ENCODE data around the gene CAMK1D. TPM values are rescaled to one million over a fixed set of nuclear protein-coding genes. Genes with fewer than 3 reads are reported as not detected.

The CAMK1D gene
- total RNA-seq, 1 experiment from 2014 or later, result 6.3 TPM

DNA sequence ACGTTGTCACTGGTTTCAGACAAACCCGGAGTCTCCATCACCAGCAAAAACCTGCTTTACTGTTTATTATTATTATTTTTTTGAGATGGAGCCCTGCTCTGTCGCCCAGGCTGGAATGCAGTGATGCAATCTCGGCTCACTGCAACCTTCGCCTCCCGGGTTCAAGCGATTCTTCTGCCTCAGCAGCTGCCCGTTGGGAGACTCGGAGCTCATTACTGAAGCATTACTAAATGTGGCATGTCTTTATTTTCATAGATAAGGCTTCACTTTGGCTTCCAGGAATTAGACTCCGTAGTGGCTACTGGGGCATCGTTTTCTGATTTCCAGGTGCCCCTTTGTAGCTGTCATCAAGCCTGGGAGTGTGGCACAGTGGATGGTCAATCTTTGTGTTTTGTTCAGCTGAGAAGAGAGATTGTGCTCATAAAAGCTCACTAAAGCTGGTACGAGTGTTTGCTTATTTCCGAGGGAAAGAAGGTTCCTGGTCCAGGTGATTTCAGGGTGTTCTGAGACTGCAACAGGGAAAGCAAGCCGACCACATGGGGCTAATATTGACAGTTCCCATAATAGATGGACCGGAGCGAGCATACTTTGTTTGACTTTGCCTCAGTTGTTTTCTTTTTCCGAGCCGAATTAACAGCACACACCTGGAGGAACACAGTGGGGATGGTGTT is 163.1 kb downstream of the CAMK1D start:
- TF ChIP-seq, protein P1, sequence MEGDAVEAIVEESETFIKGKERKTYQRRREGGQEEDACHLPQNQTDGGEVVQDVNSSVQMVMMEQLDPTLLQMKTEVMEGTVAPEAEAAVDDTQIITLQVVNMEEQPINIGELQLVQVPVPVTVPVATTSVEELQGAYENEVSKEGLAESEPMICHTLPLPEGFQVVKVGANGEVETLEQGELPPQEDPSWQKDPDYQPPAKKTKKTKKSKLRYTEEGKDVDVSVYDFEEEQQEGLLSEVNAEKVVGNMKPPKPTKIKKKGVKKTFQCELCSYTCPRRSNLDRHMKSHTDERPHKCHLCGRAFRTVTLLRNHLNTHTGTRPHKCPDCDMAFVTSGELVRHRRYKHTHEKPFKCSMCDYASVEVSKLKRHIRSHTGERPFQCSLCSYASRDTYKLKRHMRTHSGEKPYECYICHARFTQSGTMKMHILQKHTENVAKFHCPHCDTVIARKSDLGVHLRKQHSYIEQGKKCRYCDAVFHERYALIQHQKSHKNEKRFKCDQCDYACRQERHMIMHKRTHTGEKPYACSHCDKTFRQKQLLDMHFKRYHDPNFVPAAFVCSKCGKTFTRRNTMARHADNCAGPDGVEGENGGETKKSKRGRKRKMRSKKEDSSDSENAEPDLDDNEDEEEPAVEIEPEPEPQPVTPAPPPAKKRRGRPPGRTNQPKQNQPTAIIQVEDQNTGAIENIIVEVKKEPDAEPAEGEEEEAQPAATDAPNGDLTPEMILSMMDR (conservative IDR thresholded peaks at IDR 0.05), result no peak
- H2BK5ac ChIP-seq (ENCODE audit: insufficient read length, low read length), result no peak overlapping the region
- H2BK20ac ChIP-seq (ENCODE audit: low read depth, low read length, poor library complexity, severe bottlenecking), result no peak overlapping the region
- no peak overlapping the region for H2BK15ac ChIP-seq (ENCODE audit: low read depth, low read length)
- H2BK12ac ChIP-seq (ENCODE audit: insufficient read length, low read depth, low read length), result no peak overlapping the region
- no peak overlapping the region for H4K91ac ChIP-seq (ENCODE audit: insufficient read length, low read depth, low read length)
- H4K5ac ChIP-seq (ENCODE audit: insufficient read length, low read depth, low read length), result no peak overlapping the region
- H3K9ac ChIP-seq (ENCODE audit: extremely low read depth, insufficient read length, low read length), result no peak overlapping the region
- no peaks in the 10 kb centered on the region for H3K27me3 Mint-ChIP-seq (ENCODE audit: low read depth)
- WGBS (ENCODE audit: extremely low coverage, insufficient read length, low lambda C conversion rate), result no CpG with 5 or more reads among the region's 18 CpGs
- H4K20me1 ChIP-seq (ENCODE audit: control insufficient read depth, insufficient read depth, insufficient read length), result no peaks in the 10 kb centered on the region
- no peak overlapping the region for H2AK5ac ChIP-seq (ENCODE audit: insufficient read length, low read length)
- peak overlapping the region in 2 of 3 experiments; percentile 59 to 78; a peak in 5 of 7 replicates for H3K27ac Mint-ChIP-seq
- H3K56ac ChIP-seq (ENCODE audit: insufficient read length, low read depth, low read length), result no peak overlapping the region
- no peaks in the 10 kb centered on the region for H3K23me2 ChIP-seq (ENCODE audit: insufficient read length, low read depth, low read length, poor library complexity, severe bottlenecking)
- H3K79me2 ChIP-seq (ENCODE audit: insufficient read depth, low read length), result no peaks in the 10 kb centered on the region
- H2BK120ac ChIP-seq (ENCODE audit: low read depth, low read length, poor library complexity, severe bottlenecking), result no peak overlapping the region
- H3T11ph ChIP-seq (ENCODE audit: low read length), result no peak overlapping the region
- no peak for DNase-seq
- H3K9me3 ChIP-seq (ENCODE audit: control insufficient read depth, low read depth, low read length), result no peaks in the 10 kb centered on the region
- no peak overlapping the region for H3K4me3 Mint-ChIP-seq
- H3K9me3 Mint-ChIP-seq, result peaks cover 0 to 7% of the 10 kb centered on the region in 2 experiments; a peak in 1 of 5 replicates
- no peak overlapping the region for H2AFZ ChIP-seq (ENCODE audit: low read length)
- no peak overlapping the region for H3K18ac ChIP-seq (ENCODE audit: insufficient read length, low read depth, low read length)
- H3K4ac ChIP-seq (ENCODE audit: low read depth, low read length), result no peak overlapping the region
- H3K4me1 ChIP-seq (ENCODE audit: insufficient read depth, low read length), result no peaks in the 10 kb centered on the region; the same call in 1 of the 2 replicates
- no peaks in the 10 kb centered on the region for H3K27me3 ChIP-seq (ENCODE audit: insufficient read depth, low read length)
- peaks cover 0 to 8% (median 4%) of the 10 kb centered on the region in 3 experiments; a peak in 2 of 7 replicates for H3K36me3 Mint-ChIP-seq (ENCODE audit: insufficient read depth in 1 of 3, low read depth in 3 of 3)
- H3K23ac ChIP-seq (ENCODE audit: insufficient read length, low read depth, low read length), result no peak overlapping the region
- no peak overlapping the region for H3K4me2 ChIP-seq (ENCODE audit: insufficient read depth, insufficient read length, low read length)
- H3K14ac ChIP-seq (ENCODE audit: insufficient read depth, low read length), result no peak overlapping the region
- H3K4me1 Mint-ChIP-seq, result peaks cover 5 to 11% of the 10 kb centered on the region in 2 experiments; a peak in 3 of 4 replicates
- no peaks in the 10 kb centered on the region for H3K79me1 ChIP-seq (ENCODE audit: insufficient read depth, low read depth, low read length, poor library complexity, severe bottlenecking)
- no peak overlapping the region for H3K27ac ChIP-seq (ENCODE audit: insufficient read length, low read depth, low read length)
- H4K8ac ChIP-seq (replicated peaks; ENCODE audit: insufficient read length, low read depth, low read length), result no peak overlapping the region

All from H9 (cell line).